ENCODE data around the gene CD36.

DNA sequence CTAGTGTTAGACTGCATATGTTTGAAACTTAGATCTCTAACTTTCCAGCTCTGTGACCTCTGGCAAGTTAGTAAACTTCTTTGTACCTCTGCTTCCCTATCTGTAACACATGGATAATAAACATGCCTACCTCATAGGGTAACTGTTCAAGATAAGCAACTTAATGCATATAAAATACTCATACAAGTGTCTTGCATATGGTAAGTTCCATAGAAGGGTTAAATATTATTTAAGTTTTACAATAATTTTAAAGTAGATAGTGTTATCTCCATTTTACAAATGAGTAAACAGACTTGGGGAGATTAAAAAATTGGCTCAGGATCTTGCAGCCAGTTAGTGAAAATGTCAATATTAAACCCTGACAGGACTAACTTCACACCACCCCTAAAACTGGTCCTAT, 30.1 kb upstream of the CD36 start:
- TF ChIP-seq, protein P1, sequence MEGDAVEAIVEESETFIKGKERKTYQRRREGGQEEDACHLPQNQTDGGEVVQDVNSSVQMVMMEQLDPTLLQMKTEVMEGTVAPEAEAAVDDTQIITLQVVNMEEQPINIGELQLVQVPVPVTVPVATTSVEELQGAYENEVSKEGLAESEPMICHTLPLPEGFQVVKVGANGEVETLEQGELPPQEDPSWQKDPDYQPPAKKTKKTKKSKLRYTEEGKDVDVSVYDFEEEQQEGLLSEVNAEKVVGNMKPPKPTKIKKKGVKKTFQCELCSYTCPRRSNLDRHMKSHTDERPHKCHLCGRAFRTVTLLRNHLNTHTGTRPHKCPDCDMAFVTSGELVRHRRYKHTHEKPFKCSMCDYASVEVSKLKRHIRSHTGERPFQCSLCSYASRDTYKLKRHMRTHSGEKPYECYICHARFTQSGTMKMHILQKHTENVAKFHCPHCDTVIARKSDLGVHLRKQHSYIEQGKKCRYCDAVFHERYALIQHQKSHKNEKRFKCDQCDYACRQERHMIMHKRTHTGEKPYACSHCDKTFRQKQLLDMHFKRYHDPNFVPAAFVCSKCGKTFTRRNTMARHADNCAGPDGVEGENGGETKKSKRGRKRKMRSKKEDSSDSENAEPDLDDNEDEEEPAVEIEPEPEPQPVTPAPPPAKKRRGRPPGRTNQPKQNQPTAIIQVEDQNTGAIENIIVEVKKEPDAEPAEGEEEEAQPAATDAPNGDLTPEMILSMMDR (IDR thresholded peaks at IDR 0.05), result no peak
- TF ChIP-seq POLR2A (IDR thresholded peaks at IDR 0.05), result no peak

All from uterus (tissue), 2 donors.